Spleen (tissue), 11 donors: ENCODE measurements around the gene RNF222. TPM values are rescaled to one million over a fixed set of nuclear protein-coding genes. Genes with fewer than 3 reads are reported as not detected.
A peak's percentile ranks its signal among the peaks of the same experiment; 100 is the strongest.

Experiments
- DNase-seq: peaks from one replicate; pipeline ENCODE4 v3.0.0-alpha.2; 2020
- H3K27ac ChIP-seq, 8 donors: fragments of 200-600 bp; sonication (generic) in 7 of 8; 1 replicate in 4 of 8; 2 replicates in 4 of 8; pipeline versions ENCODE4 v1.5.0 to v1.8.0; 2016 to 2021; ENCODE audit warnings: inconsistent platforms in 4 of 8, mild to moderate bottlenecking in 4 of 8, moderate library complexity in 1 of 8
- H3K27me3 ChIP-seq, 7 donors: fragments of 200-600 bp; sonication (generic) in 6 of 7; replicated peaks in 1 of 7; 1 replicate in 4 of 7; 2 replicates in 3 of 7; pipeline versions ENCODE4 v1.5.0 to v1.8.0; 2016 to 2021; ENCODE audit warnings: inconsistent platforms in 3 of 7, mild to moderate bottlenecking in 1 of 7
- H3K36me3 ChIP-seq, 6 donors: fragments of 200-600 bp; sonication (generic) in 5 of 6; 1 replicate in 4 of 6; 2 replicates in 2 of 6; pipeline versions ENCODE4 v1.5.0 to v1.8.0; 2016 to 2021; ENCODE audit warnings: inconsistent platforms in 2 of 6
- H3K4me1 ChIP-seq, 6 donors: fragments of 200-600 bp; sonication (generic) in 5 of 6; 1 replicate in 3 of 6; 2 replicates in 3 of 6; pipeline versions ENCODE4 v1.5.0 to v1.8.0; 2016 to 2021; ENCODE audit warnings: inconsistent platforms in 3 of 6
- H3K4me3 ChIP-seq, 8 donors: fragments of 200-600 bp; sonication (generic) in 7 of 8; 1 replicate in 4 of 8; 2 replicates in 4 of 8; pipeline versions ENCODE4 v1.5.0 to v1.8.0; 2016 to 2021; ENCODE audit warnings: inconsistent platforms in 4 of 8, mild to moderate bottlenecking in 4 of 8, moderate library complexity in 2 of 8
- H3K9me3 ChIP-seq, 8 donors: fragments of 200-600 bp; sonication (generic) in 7 of 8; 1 replicate in 4 of 8; 2 replicates in 4 of 8; pipeline versions ENCODE4 v1.5.0 to v1.8.0; 2016 to 2021; ENCODE audit warnings: inconsistent platforms in 4 of 8
- CTCF ChIP-seq, 11 experiments: fragments of 200-600 bp in 7 of 11; fragments of 450-650 bp in 4 of 11; sonication (generic) in 4 of 11; IDR thresholded peaks in 8 of 11; conservative IDR thresholded peaks in 3 of 11; 1 replicate in 7 of 11; 2 replicates in 4 of 11; pipeline versions ENCODE4 v1.4.0 to v1.8.0; 2016 to 2021; ENCODE audit warnings: antibody characterized with exemption in 11 of 11, inconsistent platforms in 4 of 11, mild to moderate bottlenecking in 1 of 11
- POLR2A ChIP-seq, 3 donors: fragments of 450-650 bp; IDR thresholded peaks; one replicate each; pipeline ENCODE4 v1.5.1; 2017; ENCODE audit warnings: antibody characterized with exemption in 3 of 3, mild to moderate bottlenecking in 1 of 3
- POLR2AphosphoS5 ChIP-seq, 3 donors: sonication (generic); formaldehyde crosslinking; IDR thresholded peaks; one replicate each; pipeline ENCODE4 v1.5.1; 2017; ENCODE audit warnings: antibody characterized with exemption in 3 of 3
- WGBS, 5 donors: extraction: QIAGEN DNeasy Blood & Tissue Kit in 3 of 5; methylation state at CpG; one replicate each; pipeline versions ENCODE4 v1.1.5 to v1.1.7; 2013 to 2018; 5-methylcytosine and 5-hydroxymethylcytosine counted together
- intact Hi-C: fragments of 100-400 bp; cut with DNase I; formaldehyde crosslinking; loops from one replicate; pipeline ENCODE4 v1.15.0; 2023; ENCODE audit warnings: low total_unique reads
- polyA plus RNA-seq, 3 donors: library from polyadenylated mRNA; stranded (reverse); fragments of 200-250 nt; gene quantifications; one replicate each; pipeline ENCODE4 v1.2.1, GENCODE V29; 2013
- total RNA-seq, 7 donors: library from RNA; depleted of rRNA in 3 of 7; stranded (reverse); fragments of >200 nt in 3 of 7; fragmentation: NEBNext Ultra II Directional in 4 of 7; extraction: Animal tissue kit (Norgen Biotek cat#: 25700) in 4 of 7; gene quantifications; one replicate each; pipeline versions ENCODE4 v1.1.0 to v1.2.1, GENCODE V29; 2016 to 2021
- donor health status: healthy with polysubstance abuse.
- donor health status: DM: no; HTN: no; CAD: no; lungs with moderate emphysema.
- donor health status: DM: no; HTN: no; CAD: no.
- donor health status: Bipolar disorder and iron deficiency.
- donor health status: healthy.
- donor health status: DM: no; HTN: no; CAD: no.
- donor health status: DM: yes; HTN: yes; CAD: no.

The RNF222 gene
- total and polyA plus RNA-seq, 10 donors: 0.03 to 0.05 TPM; not detected in 8

DNA sequence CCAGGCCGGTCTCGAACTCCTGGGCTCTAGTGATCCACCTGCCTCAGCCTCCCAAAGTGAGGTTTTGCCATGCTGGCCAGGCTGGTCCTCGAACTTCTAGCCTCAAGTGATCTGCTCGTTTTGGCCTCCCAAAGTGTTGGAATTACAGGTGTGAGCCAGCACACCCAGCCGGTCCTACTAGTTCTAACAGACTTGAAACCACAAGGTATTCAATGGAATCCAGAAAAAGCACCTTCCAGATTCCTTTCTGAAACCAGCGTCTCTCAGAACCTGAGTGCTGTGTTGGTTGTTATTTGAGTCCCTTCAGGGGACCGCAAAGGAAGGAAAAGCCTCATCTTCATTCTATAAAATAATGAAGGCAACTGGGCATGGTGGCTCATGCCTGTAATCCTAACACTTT is 25.2 kb downstream of the RNF222 start:
- TF ChIP-seq POLR2A (IDR thresholded peaks at IDR 0.05) (no peak), POLR2AphosphoS5 (IDR thresholded peaks at IDR 0.05) (no peak), CTCF (IDR thresholded peaks at IDR 0.05 in 8 of 11, conservative IDR thresholded peaks at IDR 0.05 in 3 of 11) (no peak)

DNA sequence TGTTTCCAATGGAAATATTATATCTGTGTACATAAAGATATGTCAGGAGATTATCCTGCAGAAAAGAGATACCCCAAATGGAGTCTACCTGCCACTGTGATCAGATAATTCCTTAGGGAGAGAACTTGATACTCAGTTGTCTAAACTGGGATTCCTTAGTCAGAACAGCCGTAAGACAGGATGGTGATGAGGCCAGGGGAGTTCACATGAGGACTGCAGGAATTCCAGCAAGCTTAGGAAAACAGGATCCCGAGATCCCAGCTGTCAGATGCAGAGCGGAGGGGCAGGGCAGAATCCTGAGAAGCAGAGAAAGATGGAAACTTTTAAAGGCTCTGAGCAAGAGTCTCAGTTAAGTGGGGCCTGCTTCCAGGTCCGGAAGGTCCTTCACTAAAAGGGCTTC is 25.8 kb downstream of the RNF222 start:
- no peak for DNase-seq
- WGBS, 5 donors: 91 to 97% (median 93%) methylated on average over 4 of the region's 4 CpGs
- intact Hi-C loops: no loop called here
- Histone ChIP-seq H3K27ac (no peak overlapping the region), H3K36me3 (peaks cover 0 to 40% (median 13%) of the 10 kb centered on the region in 6 donors), H3K9me3 (no peaks in the 10 kb centered on the region), H3K4me1 (peaks cover 8 to 33% (median 22%) of the 10 kb centered on the region in 6 donors), H3K27me3 (no peaks in the 10 kb centered on the region), H3K4me3 (no peak overlapping the region)
- TF ChIP-seq POLR2A (IDR thresholded peaks at IDR 0.05) (no peak), CTCF (IDR thresholded peaks at IDR 0.05 in 8 of 11, conservative IDR thresholded peaks at IDR 0.05 in 3 of 11) (no peak), POLR2AphosphoS5 (IDR thresholded peaks at IDR 0.05) (no peak)

More for the DNA sequence above, 25.2 kb downstream of the RNF222 start:
- Histone ChIP-seq H3K9me3 (no peaks in the 10 kb centered on the region), H3K4me1 (peaks cover 10 to 37% (median 27%) of the 10 kb centered on the region in 6 donors), H3K27me3 (no peaks in the 10 kb centered on the region), H3K36me3 (peaks cover 0 to 46% (median 17%) of the 10 kb centered on the region in 6 donors), H3K27ac (no peak overlapping the region), H3K4me3 (no peak overlapping the region)
- intact Hi-C loops: no loop called here
- 92 to 97% (median 94%) methylated on average over 7 of the region's 7 CpGs for WGBS, 5 donors
- DNase-seq: no peak

DNA sequence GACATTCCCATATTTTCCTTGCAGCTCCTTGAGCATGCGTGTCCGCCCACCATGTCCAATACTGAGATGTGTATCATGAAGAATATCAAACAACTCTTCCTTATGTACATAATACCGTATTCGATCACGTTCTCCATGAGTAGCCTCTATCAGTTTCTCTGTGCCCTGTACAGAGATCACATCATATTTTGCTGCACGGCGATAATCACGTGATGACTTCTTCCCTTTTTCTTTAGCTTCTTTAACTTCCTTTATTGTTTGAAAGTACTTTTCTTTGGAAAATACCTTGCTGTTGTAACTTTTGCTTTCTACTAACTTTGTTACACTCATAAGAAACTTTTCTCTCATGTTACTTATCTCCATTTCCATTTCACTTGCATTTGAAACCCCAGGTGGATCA is 27.7 kb downstream of the RNF222 start:
- peak overlapping the region in 1 of 8 donors; percentile 40 for H3K27ac ChIP-seq
- peaks cover 0 to 32% (median 13%) of the 10 kb centered on the region in 6 donors for H3K4me1 ChIP-seq
- H3K4me3 ChIP-seq: no peak overlapping the region
- intact Hi-C loops: no loop called here
- TF ChIP-seq CTCF (IDR thresholded peaks at IDR 0.05 in 8 of 11, conservative IDR thresholded peaks at IDR 0.05 in 3 of 11) (no peak), POLR2A (IDR thresholded peaks at IDR 0.05) (no peak), POLR2AphosphoS5 (IDR thresholded peaks at IDR 0.05) (no peak)
- H3K27me3 ChIP-seq: no peaks in the 10 kb centered on the region
- no peaks in the 10 kb centered on the region for H3K9me3 ChIP-seq
- H3K36me3 ChIP-seq: peaks cover 0 to 39% (median 13%) of the 10 kb centered on the region in 6 donors
- no peak for DNase-seq
- WGBS, 5 donors: 52 to 65% (median 55%) methylated on average over 8 of the region's 8 CpGs

GRCh38 chr17:8368193-8368592 is 29.4 kb downstream of the RNF222 start:
- intact Hi-C loops: no loop called here
- Histone ChIP-seq H3K4me1 (peaks cover 0 to 29% (median 11%) of the 10 kb centered on the region in 6 donors), H3K27me3 (no peaks in the 10 kb centered on the region), H3K36me3 (peaks cover 0 to 47% (median 13%) of the 10 kb centered on the region in 6 donors), H3K9me3 (no peaks in the 10 kb centered on the region), H3K4me3 (no peak overlapping the region), H3K27ac (no peak overlapping the region)
- no peak for DNase-seq
- TF ChIP-seq POLR2A (IDR thresholded peaks at IDR 0.05) (no peak), CTCF (IDR thresholded peaks at IDR 0.05 in 8 of 11, conservative IDR thresholded peaks at IDR 0.05 in 3 of 11) (no peak), POLR2AphosphoS5 (IDR thresholded peaks at IDR 0.05) (no peak)
- 93 to 98% (median 95%) methylated on average over 3 of the region's 3 CpGs for WGBS, 5 donors
